ENCODE measurements around the gene STH. TPM values are rescaled to one million over a fixed set of nuclear protein-coding genes. Genes with fewer than 3 reads are reported as not detected.
A peak's percentile ranks its signal among the peaks of the same experiment; 100 is the strongest.

The STH gene
- total RNA-seq, 2 donors from 2014 or later: not detected

- intact Hi-C loops (cut with DNase I): no loop called here
- Histone ChIP-seq H3K4me1 (peaks cover 90% of the 10 kb centered on the region), H3K27ac (peak overlapping the region in 3 of 4 donors; percentile 72 to 84 (median 82)), H3K36me3 (replicated peaks in 1 of 2; ENCODE audit: insufficient read depth in 1 of 2, low read depth in 2 of 2) (peaks cover 0 to 7% of the 10 kb centered on the region in 2 donors), H3K9me3 (no peaks in the 10 kb centered on the region), H3K4me3 (no peak overlapping the region), H3K27me3 (no peaks in the 10 kb centered on the region)
- TF ChIP-seq CTCF (IDR thresholded peaks at IDR 0.05) (no peak), POLR2A (IDR thresholded peaks at IDR 0.05) (no peak)
- DNase-seq: peak in 1 of 4 donors; percentile 23
- ATAC-seq: no peak
- 33 to 38% methylated on average over 4 of the region's 4 CpGs for whole genome bisulfite sequencing, 2 donors
Observed at GRCh38 chr17:46028981-46029565, 30.0 kb downstream of the STH start.

GRCh38 chr17:46029627-46030026 lies 30.6 kb downstream of the STH start:
- H3K36me3 ChIP-seq (replicated peaks in 1 of 2; ENCODE audit: insufficient read depth in 1 of 2, low read depth in 2 of 2): peaks cover 0 to 7% of the 10 kb centered on the region in 2 donors
- peaks cover 90% of the 10 kb centered on the region for H3K4me1 ChIP-seq
- intact Hi-C loops (cut with DNase I): no loop called here
- H3K27ac ChIP-seq: peak overlapping the region in 3 of 4 donors; percentile 72 to 84 (median 82)
- H3K27me3 ChIP-seq: no peaks in the 10 kb centered on the region
- H3K9me3 ChIP-seq: no peaks in the 10 kb centered on the region
- 40 to 49% methylated on average over 6 of the region's 6 CpGs for WGBS, 2 donors
- TF ChIP-seq CTCF (IDR thresholded peaks at IDR 0.05) (no peak), POLR2A (IDR thresholded peaks at IDR 0.05) (no peak)
- no peak overlapping the region for H3K4me3 ChIP-seq
- ATAC-seq: no peak
- peak in 3 of 4 donors; percentile 42 to 76 (median 54) for DNase-seq

DNA sequence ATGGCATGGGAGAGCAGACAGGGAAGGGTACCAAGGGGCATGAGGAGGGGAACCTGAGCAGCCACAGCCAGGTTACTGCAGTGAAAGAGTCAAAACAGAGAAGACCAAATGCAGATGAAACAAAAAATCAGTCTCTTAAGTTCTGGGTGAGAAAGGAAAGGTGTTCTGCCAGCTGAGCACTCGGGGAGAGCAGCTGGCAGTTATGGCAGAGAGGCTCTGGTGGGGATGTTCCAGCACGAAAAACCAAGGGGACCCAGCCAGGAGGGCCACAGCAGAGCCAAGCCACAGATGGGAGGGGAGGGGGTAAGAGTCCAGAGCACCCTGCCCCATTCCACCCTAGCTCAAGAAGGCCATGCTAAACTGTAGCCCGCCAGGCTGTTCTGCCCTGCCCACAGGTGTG lies 31.7 kb downstream of the STH start:
- no peak overlapping the region for H3K4me3 ChIP-seq
- TF ChIP-seq CTCF (IDR thresholded peaks at IDR 0.05): no peak
- TF ChIP-seq POLR2A (IDR thresholded peaks at IDR 0.05): no peak
- DNase-seq (no peak), ATAC-seq (no peak)
- peaks cover 90% of the 10 kb centered on the region for H3K4me1 ChIP-seq
- 44 to 52% methylated on average over 3 of the region's 3 CpGs for WGBS, 2 donors
- H3K27me3 ChIP-seq: no peaks in the 10 kb centered on the region
- H3K36me3 ChIP-seq (replicated peaks in 1 of 2; ENCODE audit: insufficient read depth in 1 of 2, low read depth in 2 of 2): peaks cover 0 to 7% of the 10 kb centered on the region in 2 donors
- H3K27ac ChIP-seq: peak overlapping the region in 3 of 4 donors; percentile 71 to 84 (median 82)
- intact Hi-C loops (cut with DNase I): no loop called here
- H3K9me3 ChIP-seq: no peaks in the 10 kb centered on the region

GRCh38 chr17:46031440-46031839 lies 32.4 kb downstream of the STH start:
- TF ChIP-seq POLR2A (IDR thresholded peaks at IDR 0.05) (no peak), CTCF (IDR thresholded peaks at IDR 0.05) (no peak)
- Histone ChIP-seq H3K36me3 (replicated peaks in 1 of 2; ENCODE audit: insufficient read depth in 1 of 2, low read depth in 2 of 2) (peaks cover 0 to 7% of the 10 kb centered on the region in 2 donors), H3K4me1 (peaks cover 89% of the 10 kb centered on the region), H3K9me3 (no peaks in the 10 kb centered on the region), H3K27ac (peak overlapping the region in 3 of 4 donors; percentile 71 to 84 (median 82)), H3K27me3 (no peaks in the 10 kb centered on the region), H3K4me3 (no peak overlapping the region)
- DNase-seq: peak in 2 of 4 donors; percentile 20 to 55
- WGBS, 2 donors: 88 to 97% methylated on average over 6 to 16 of the region's 16 CpGs
- intact Hi-C loops (cut with DNase I): no loop called here
- ATAC-seq: no peak

- Histone ChIP-seq H3K9me3 (no peaks in the 10 kb centered on the region), H3K4me1 (peaks cover 85% of the 10 kb centered on the region), H3K27ac (peak overlapping the region in 3 of 4 donors; percentile 71 to 84 (median 82)), H3K4me3 (no peak overlapping the region), H3K27me3 (no peaks in the 10 kb centered on the region), H3K36me3 (replicated peaks in 1 of 2; ENCODE audit: insufficient read depth in 1 of 2, low read depth in 2 of 2) (peaks cover 0 to 7% of the 10 kb centered on the region in 2 donors)
- intact Hi-C loops (cut with DNase I): no loop called here
- 66 to 68% methylated on average over 4 to 7 of the region's 8 CpGs for WGBS, 2 donors
- peak in 1 of 4 donors; percentile 16 for DNase-seq
- TF ChIP-seq POLR2A (IDR thresholded peaks at IDR 0.05) (no peak), CTCF (IDR thresholded peaks at IDR 0.05) (no peak)
- no peak for ATAC-seq
Observed at GRCh38 chr17:46031920-46032319, 32.9 kb downstream of the STH start.

Measured in body of pancreas (tissue), 4 donors.